Activated CD8-positive, alpha-beta T cell treated with anti-CD3 and anti-CD28 coated beads for 36 hours (primary cell): ENCODE results near the gene ATRNL1. TPM values are rescaled to one million over a fixed set of nuclear protein-coding genes. Genes with fewer than 3 reads are reported as not detected.

Source experiments
- ATAC-seq: fragments of 200-7000 bp; cut with Tn5 transposase; one replicate; pipeline ENCODE4 v1.10.0; 2021; ENCODE audit warnings: mild to moderate bottlenecking, moderate library complexity
- CTCF ChIA-PET: fragments of 350-600 bp; sonication (Branson Sonifier 250); formaldehyde crosslinking; loops from one replicate; lab custom pipeline; 2021; ENCODE audit warnings: antibody characterized with exemption; lab: Charles Lee
- POLR2A ChIA-PET: fragments of 350-600 bp; sonication (Branson Sonifier 250); formaldehyde crosslinking; loops from one replicate; lab custom pipeline; 2021; ENCODE audit warnings: antibody characterized with exemption; lab: Charles Lee
- DNase-seq: peaks from one replicate; pipeline ENCODE4 v3.0.0-alpha.2; 2020
- H3K27ac Mint-ChIP-seq: one replicate; pipeline ENCODE4 v1.8.0; 2021; ENCODE audit warnings: mild to moderate bottlenecking, mixed read lengths
- H3K27me3 Mint-ChIP-seq: one replicate; pipeline ENCODE4 v1.8.0; 2021; ENCODE audit warnings: mixed read lengths
- H3K36me3 Mint-ChIP-seq: one replicate; pipeline ENCODE4 v1.8.0; 2021; ENCODE audit warnings: low read depth, mixed read lengths
- H3K4me1 Mint-ChIP-seq: one replicate; pipeline ENCODE4 v1.8.0; 2021; ENCODE audit warnings: low read depth, mixed read lengths
- H3K4me3 Mint-ChIP-seq: one replicate; pipeline ENCODE4 v1.8.0; 2021; ENCODE audit warnings: mild to moderate bottlenecking, moderate library complexity, mixed read lengths
- H3K9me3 Mint-ChIP-seq: one replicate; pipeline ENCODE4 v1.8.0; 2021; ENCODE audit warnings: mixed read lengths
- CTCF ChIP-seq: fragments of 200-600 bp; IDR thresholded peaks from one replicate; pipeline ENCODE4 v1.8.0; 2022; ENCODE audit warnings: antibody characterized with exemption, mild to moderate bottlenecking
- intact Hi-C: fragments of 100-400 bp; cut with micrococcal nuclease; formaldehyde crosslinking; loops from one replicate; pipeline ENCODE4 v1.10.0; 2022
- total RNA-seq, 2 experiments: library from RNA; stranded (reverse); gene quantifications; one replicate each; pipeline ENCODE4 v1.2.3, GENCODE V29; 2021

ATRNL1 gene
- total RNA-seq, 2 experiments from 2014 or later: not detected

GRCh38 chr10:115580239-115580638 is 487.1 kb downstream of the ATRNL1 start:
- DNase-seq (no peak), ATAC-seq (no peak)
- intact Hi-C loops: no loop called here
- no peaks in the 10 kb centered on the region for H3K4me1 Mint-ChIP-seq
- H3K27me3 Mint-ChIP-seq: no peaks in the 10 kb centered on the region
- H3K9me3 Mint-ChIP-seq: peaks cover 5% of the 10 kb centered on the region
- H3K27ac Mint-ChIP-seq: no peak overlapping the region
- ChIA-PET POLR2A (no interaction called here), CTCF (no interaction called here)
- no peaks in the 10 kb centered on the region for H3K36me3 Mint-ChIP-seq
- TF ChIP-seq CTCF: no peak
- no peak overlapping the region for H3K4me3 Mint-ChIP-seq

DNA sequence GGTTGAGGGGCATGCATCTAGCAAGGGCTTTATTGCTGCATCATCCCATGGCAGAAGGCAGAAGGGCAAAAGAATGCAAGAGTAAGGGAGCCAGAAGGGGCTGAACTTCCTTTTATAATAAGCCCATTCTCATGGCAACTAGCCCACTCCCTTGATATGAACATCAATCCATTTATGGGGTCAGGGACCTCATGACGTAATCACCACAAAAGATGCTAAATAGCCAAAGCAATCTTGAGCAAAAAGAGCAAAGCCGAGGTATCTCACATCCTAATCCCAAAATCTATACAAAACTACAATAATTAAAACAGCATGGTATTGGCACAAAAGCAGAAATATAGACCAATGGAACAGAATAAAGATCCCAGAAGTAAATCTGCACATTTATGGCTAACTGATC is 499.9 kb downstream of the ATRNL1 start:
- ChIA-PET POLR2A (no interaction called here), CTCF (no interaction called here)
- peaks cover 14% of the 10 kb centered on the region for H3K9me3 Mint-ChIP-seq
- no peak overlapping the region for H3K27ac Mint-ChIP-seq
- no peaks in the 10 kb centered on the region for H3K36me3 Mint-ChIP-seq
- no peak for TF ChIP-seq CTCF
- H3K4me1 Mint-ChIP-seq: no peaks in the 10 kb centered on the region
- no peaks in the 10 kb centered on the region for H3K27me3 Mint-ChIP-seq
- DNase-seq: no peak
- no peak overlapping the region for H3K4me3 Mint-ChIP-seq
- no peak for ATAC-seq
- intact Hi-C loops: no loop called here

GRCh38 chr10:115604627-115605026 is 511.5 kb downstream of the ATRNL1 start:
- no peaks in the 10 kb centered on the region for H3K27me3 Mint-ChIP-seq
- intact Hi-C loops: no loop called here
- TF ChIP-seq CTCF: no peak
- no peak for DNase-seq
- ATAC-seq: no peak
- H3K4me1 Mint-ChIP-seq: no peaks in the 10 kb centered on the region
- no peak overlapping the region for H3K27ac Mint-ChIP-seq
- H3K9me3 Mint-ChIP-seq: no peaks in the 10 kb centered on the region
- H3K36me3 Mint-ChIP-seq: no peaks in the 10 kb centered on the region
- POLR2A ChIA-PET: no interaction called here
- CTCF ChIA-PET: no interaction called here
- H3K4me3 Mint-ChIP-seq: no peak overlapping the region

GRCh38 chr10:115606086-115606485 is 512.9 kb downstream of the ATRNL1 start:
- DNase-seq: no peak
- H3K36me3 Mint-ChIP-seq: no peaks in the 10 kb centered on the region
- POLR2A ChIA-PET: no interaction called here
- CTCF ChIA-PET: no interaction called here
- H3K27ac Mint-ChIP-seq: no peak overlapping the region
- no peak for ATAC-seq
- no peaks in the 10 kb centered on the region for H3K27me3 Mint-ChIP-seq
- intact Hi-C loops: no loop called here
- H3K4me1 Mint-ChIP-seq: no peaks in the 10 kb centered on the region
- H3K9me3 Mint-ChIP-seq: no peaks in the 10 kb centered on the region
- H3K4me3 Mint-ChIP-seq: no peak overlapping the region
- no peak for TF ChIP-seq CTCF

DNA sequence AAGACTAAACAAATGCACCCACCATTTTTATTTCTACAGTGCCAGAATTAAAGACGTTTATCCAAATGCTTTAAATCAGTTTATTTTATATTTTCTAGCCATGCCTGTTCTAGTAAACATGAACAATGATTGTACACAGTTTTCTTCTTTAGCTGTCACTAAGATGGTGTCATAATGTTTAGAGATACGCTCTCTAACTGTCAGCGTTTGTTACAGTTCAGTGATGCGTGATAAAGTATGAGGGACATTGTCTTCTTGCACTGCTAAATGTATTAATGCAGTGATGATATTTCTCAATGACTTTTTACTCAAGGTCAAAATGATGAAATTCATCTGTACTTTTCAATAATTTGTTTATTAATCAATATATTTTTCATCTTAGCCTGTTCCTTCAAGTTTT is 513.6 kb downstream of the ATRNL1 start:
- CTCF ChIA-PET: no interaction called here
- intact Hi-C loops: no loop called here

More for the DNA sequence above, 513.6 kb downstream of the ATRNL1 start:
- POLR2A ChIA-PET: no interaction called here
- H3K9me3 Mint-ChIP-seq: no peaks in the 10 kb centered on the region
- H3K4me1 Mint-ChIP-seq: no peaks in the 10 kb centered on the region
- DNase-seq (no peak), ATAC-seq (no peak)
- TF ChIP-seq CTCF: no peak
- no peak overlapping the region for H3K4me3 Mint-ChIP-seq
- no peak overlapping the region for H3K27ac Mint-ChIP-seq
- H3K27me3 Mint-ChIP-seq: no peaks in the 10 kb centered on the region
- H3K36me3 Mint-ChIP-seq: no peaks in the 10 kb centered on the region
